Measurements from ENCODE around the gene NCS1. TPM values are rescaled to one million over a fixed set of nuclear protein-coding genes. Genes with fewer than 3 reads are reported as not detected.

NCS1 gene
- total and polyA plus RNA-seq, 12 donors: 4.0 to 87.6 (median 34.3) TPM

DNA sequence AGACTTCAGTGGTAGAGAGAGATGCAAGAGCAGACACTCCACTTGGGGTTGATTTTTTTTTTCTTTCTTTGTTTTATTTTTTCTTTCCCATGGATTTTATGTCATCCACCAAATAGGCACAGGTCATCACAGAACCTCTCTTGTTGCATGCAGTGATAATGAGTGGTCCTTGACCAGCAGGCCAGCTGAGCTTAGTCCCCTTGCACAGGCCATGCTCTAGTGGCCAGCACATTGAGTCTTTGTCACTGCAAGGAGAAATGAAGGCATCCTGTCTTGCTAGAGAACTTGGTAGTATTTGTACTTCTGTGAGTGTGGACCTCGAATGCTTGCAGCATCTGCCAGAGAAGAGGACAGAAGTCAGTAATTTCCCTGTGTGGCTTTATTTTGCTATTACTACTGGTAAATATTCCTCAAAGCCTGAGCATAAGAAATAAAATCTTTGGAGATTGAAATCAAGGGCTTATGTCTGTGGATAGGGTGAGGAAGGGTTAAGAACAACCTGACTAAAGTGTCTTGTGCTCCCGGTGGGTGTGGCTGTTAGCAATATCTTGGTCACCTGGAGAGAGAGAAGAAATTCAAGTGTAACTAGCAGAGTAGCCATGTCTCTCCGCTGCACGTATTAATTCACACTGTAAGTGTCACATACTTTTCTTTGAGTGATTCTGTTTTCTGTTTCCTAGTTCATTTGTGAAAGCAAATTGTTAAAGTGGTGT, 45.3 kb upstream of the NCS1 start:
- TF ChIP-seq POLR2A (IDR thresholded peaks at IDR 0.05): no peak
- TF ChIP-seq, protein P1, sequence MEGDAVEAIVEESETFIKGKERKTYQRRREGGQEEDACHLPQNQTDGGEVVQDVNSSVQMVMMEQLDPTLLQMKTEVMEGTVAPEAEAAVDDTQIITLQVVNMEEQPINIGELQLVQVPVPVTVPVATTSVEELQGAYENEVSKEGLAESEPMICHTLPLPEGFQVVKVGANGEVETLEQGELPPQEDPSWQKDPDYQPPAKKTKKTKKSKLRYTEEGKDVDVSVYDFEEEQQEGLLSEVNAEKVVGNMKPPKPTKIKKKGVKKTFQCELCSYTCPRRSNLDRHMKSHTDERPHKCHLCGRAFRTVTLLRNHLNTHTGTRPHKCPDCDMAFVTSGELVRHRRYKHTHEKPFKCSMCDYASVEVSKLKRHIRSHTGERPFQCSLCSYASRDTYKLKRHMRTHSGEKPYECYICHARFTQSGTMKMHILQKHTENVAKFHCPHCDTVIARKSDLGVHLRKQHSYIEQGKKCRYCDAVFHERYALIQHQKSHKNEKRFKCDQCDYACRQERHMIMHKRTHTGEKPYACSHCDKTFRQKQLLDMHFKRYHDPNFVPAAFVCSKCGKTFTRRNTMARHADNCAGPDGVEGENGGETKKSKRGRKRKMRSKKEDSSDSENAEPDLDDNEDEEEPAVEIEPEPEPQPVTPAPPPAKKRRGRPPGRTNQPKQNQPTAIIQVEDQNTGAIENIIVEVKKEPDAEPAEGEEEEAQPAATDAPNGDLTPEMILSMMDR (IDR thresholded peaks at IDR 0.05): no peak
- H3K27me3 ChIP-seq: no peaks in the 10 kb centered on the region
- H3K4me3 ChIP-seq: no peak overlapping the region
- no peaks in the 10 kb centered on the region for H3K9me3 ChIP-seq (replicated peaks in 1 of 3)
- H3K27ac ChIP-seq: no peak overlapping the region
- intact Hi-C loops (cut with DNase I): no loop called here
- 72 to 86% (median 79%) methylated on average over 4 of the region's 4 CpGs for WGBS, 4 donors
- DNase-seq: no peak
- peaks cover 0 to 21% of the 10 kb centered on the region in 2 donors for H3K4me1 ChIP-seq (replicated peaks in 1 of 2)
- H3K36me3 ChIP-seq (replicated peaks in 1 of 2): peaks cover 0 to 25% of the 10 kb centered on the region in 2 donors

DNA sequence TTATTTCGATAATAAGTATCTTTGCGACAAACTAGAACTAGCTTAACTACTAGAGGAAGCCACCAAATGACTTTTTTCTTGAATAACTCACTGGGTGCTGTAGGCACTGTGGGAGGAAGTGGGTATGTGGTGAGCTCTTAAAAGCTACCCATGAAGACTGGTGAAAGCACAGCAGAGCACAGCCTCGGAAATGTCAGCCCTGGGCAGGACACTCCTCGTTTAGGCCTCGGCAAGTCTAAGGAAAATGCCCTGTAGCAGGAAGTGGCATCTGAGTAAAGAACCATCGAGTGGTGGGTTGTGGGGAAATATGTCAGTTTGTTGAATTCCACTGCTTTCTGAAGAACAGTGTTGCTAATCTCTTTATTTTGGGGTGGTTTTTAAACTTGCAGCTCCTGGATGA, 44.0 kb upstream of the NCS1 start:
- Histone ChIP-seq H3K4me3 (no peak overlapping the region), H3K27me3 (no peaks in the 10 kb centered on the region), H3K36me3 (replicated peaks in 1 of 2) (peaks cover 0 to 25% of the 10 kb centered on the region in 2 donors), H3K9me3 (replicated peaks in 1 of 3) (no peaks in the 10 kb centered on the region), H3K4me1 (replicated peaks in 1 of 2) (peaks cover 0 to 21% of the 10 kb centered on the region in 2 donors), H3K27ac (peak overlapping the region in 4 of 5 donors; percentile 4 to 83 (median 52))
- WGBS, 4 donors: 74 to 87% (median 80%) methylated on average over 6 of the region's 6 CpGs
- intact Hi-C loops (cut with DNase I): no loop called here
- no peak for DNase-seq
- no peak for TF ChIP-seq POLR2A (IDR thresholded peaks at IDR 0.05)
- TF ChIP-seq, protein P1 (IDR thresholded peaks at IDR 0.05): no peak

DNA sequence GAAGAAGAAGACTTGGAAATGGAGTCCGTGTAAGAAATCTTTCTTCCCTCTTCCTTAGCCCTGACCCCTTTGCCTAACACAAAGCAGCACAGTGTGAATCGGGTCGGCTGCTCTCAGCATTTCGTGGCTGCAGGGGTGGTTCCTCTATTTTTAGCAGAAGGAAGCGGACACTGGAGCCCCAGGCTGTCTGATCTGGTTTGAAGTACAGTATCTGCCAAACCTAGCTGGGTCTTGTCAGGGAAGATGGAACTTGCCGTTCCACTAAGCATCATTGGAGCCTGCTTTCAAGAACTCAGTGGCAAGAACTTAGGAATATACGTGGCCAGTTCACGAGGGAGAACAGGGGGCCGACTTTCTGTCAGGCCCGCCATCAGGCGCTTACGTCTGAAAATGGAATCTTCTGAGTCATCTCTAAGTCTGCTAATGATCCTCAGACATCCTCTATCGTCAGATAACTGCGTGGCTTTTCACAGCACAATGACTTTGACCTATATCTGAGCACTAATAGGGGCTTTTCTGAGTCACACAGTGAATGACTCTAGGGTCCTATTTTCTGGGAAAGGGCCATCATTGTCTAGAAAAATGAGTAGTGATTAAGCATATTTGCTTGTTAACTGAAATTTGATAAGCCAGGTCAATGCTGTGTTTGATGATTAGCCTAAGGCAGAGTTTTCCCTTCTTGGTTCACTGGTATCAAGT, 43.3 kb upstream of the NCS1 start:
- Histone ChIP-seq H3K4me1 (replicated peaks in 1 of 2) (peaks cover 0 to 20% of the 10 kb centered on the region in 2 donors), H3K27me3 (no peaks in the 10 kb centered on the region), H3K36me3 (replicated peaks in 1 of 2) (peaks cover 0 to 25% of the 10 kb centered on the region in 2 donors), H3K9me3 (replicated peaks in 1 of 3) (no peaks in the 10 kb centered on the region), H3K27ac (peak overlapping the region in 4 of 5 donors; percentile 4 to 83 (median 52)), H3K4me3 (no peak overlapping the region)
- intact Hi-C loops (cut with DNase I): no loop called here
- DNase-seq: peak in 5 of 7 donors; percentile 49 to 78 (median 53)
- TF ChIP-seq POLR2A (IDR thresholded peaks at IDR 0.05): no peak
- TF ChIP-seq, protein P1 (IDR thresholded peaks at IDR 0.05): no peak
- 56 to 62% (median 60%) methylated on average over 7 to 14 of the region's 14 CpGs for WGBS, 4 donors

GRCh38 chr9:130129432-130130061, 42.7 kb upstream of the NCS1 start:
- H3K4me3 ChIP-seq: no peak overlapping the region
- DNase-seq: no peak
- no peaks in the 10 kb centered on the region for H3K27me3 ChIP-seq
- no peaks in the 10 kb centered on the region for H3K9me3 ChIP-seq (replicated peaks in 1 of 3)
- peaks cover 0 to 15% of the 10 kb centered on the region in 2 donors for H3K4me1 ChIP-seq (replicated peaks in 1 of 2)
- H3K36me3 ChIP-seq (replicated peaks in 1 of 2): peaks cover 0 to 25% of the 10 kb centered on the region in 2 donors
- peak overlapping the region in 3 of 5 donors; percentile 24 to 83 (median 79) for H3K27ac ChIP-seq
- 88 to 96% (median 91%) methylated on average over 14 to 22 of the region's 22 CpGs for WGBS, 4 donors
- TF ChIP-seq, protein P1 (IDR thresholded peaks at IDR 0.05): no peak
- no peak for TF ChIP-seq POLR2A (IDR thresholded peaks at IDR 0.05)
- intact Hi-C loops (cut with DNase I): no loop called here
